GM21619 (cell line): ENCODE results near the gene ALG12.

ENCODE experiments used
- ATAC-seq: cut with Tn5 transposase; IDR thresholded peaks from one replicate; pipeline ENCODE4 v1.9.1; 2021; ENCODE audit not compliant: unreplicated experiment

ALG12 gene

GRCh38 chr22:49933236-49934159 is 15.3 kb upstream of the ALG12 start:
- ATAC-seq: no peak

- ATAC-seq: no peak
These were observed 12.6 kb upstream of the ALG12 start for GRCh38 chr22:49930596-49931412.

GRCh38 chr22:49929994-49930575 is 11.8 kb upstream of the ALG12 start:
- no peak for ATAC-seq

- ATAC-seq: no peak
These were observed 11.2 kb upstream of the ALG12 start for GRCh38 chr22:49929211-49929979.

GRCh38 chr22:49928555-49929210 is 10.4 kb upstream of the ALG12 start:
- ATAC-seq: no peak

GRCh38 chr22:49928185-49928495 is 9.9 kb upstream of the ALG12 start:
- ATAC-seq: no peak

GRCh38 chr22:49927483-49928184 is 9.4 kb upstream of the ALG12 start:
- no peak for ATAC-seq

GRCh38 chr22:49926916-49927315 is 8.7 kb upstream of the ALG12 start:
- ATAC-seq: no peak

GRCh38 chr22:49925525-49926128 is 7.4 kb upstream of the ALG12 start:
- no peak for ATAC-seq

- ATAC-seq: no peak
These were observed 6.0 kb upstream of the ALG12 start for GRCh38 chr22:49924113-49924833.

GRCh38 chr22:49923445-49923844 is 5.2 kb upstream of the ALG12 start:
- ATAC-seq: no peak

- no peak for ATAC-seq
These were observed 4.7 kb upstream of the ALG12 start for GRCh38 chr22:49922926-49923325.

- no peak for ATAC-seq
These were observed 4.2 kb upstream of the ALG12 start for GRCh38 chr22:49922484-49922883.

- no peak for ATAC-seq
These were observed 3.5 kb upstream of the ALG12 start for GRCh38 chr22:49921508-49922278.

GRCh38 chr22:49920859-49921258 is 2.6 kb upstream of the ALG12 start:
- ATAC-seq: no peak

- ATAC-seq: no peak
These were observed 958 bp upstream of the ALG12 start for GRCh38 chr22:49918911-49919881.

- ATAC-seq: no peak
These were observed 1.4 kb downstream of the ALG12 start for GRCh38 chr22:49916831-49917230.
